ENCODE measurements around the gene HDDC2. TPM values are rescaled to one million over a fixed set of nuclear protein-coding genes. Genes with fewer than 3 reads are reported as not detected.

HDDC2 gene
- total and polyA plus RNA-seq, 2 experiments from 2014 or later: 69.5 to 131 TPM

GRCh38 chr6:125257351-125257750, 44.4 kb downstream of the HDDC2 start:
- Mint-ChIP-seq H3K4me1 (peaks cover 8% of the 10 kb centered on the region; the same call in 2 of the 3 replicates), H3K36me3 (ENCODE audit: low read depth) (no peaks in the 10 kb centered on the region), H3K27me3 (ENCODE audit: insufficient read depth, low read depth, poor library complexity) (no peaks in the 10 kb centered on the region), H3K9me3 (no peaks in the 10 kb centered on the region), H3K4me3 (no peak overlapping the region), H3K27ac (no peak overlapping the region)
- H4K20me1 ChIP-seq (replicated peaks; ENCODE audit: insufficient read depth): no peaks in the 10 kb centered on the region
- no peaks in the 10 kb centered on the region for H3K79me2 ChIP-seq (replicated peaks; ENCODE audit: insufficient read depth)
- no peaks in the 10 kb centered on the region for H3F3A ChIP-seq (replicated peaks; ENCODE audit: low read depth)
- H3K27me3 ChIP-seq (ENCODE audit: insufficient read depth): no peaks in the 10 kb centered on the region
- TF ChIP-seq EZH2phosphoT487 (IDR thresholded peaks at IDR 0.05; ENCODE audit: unreplicated experiment) (no peak), ZNF331 (CRISPR knock-in tag; IDR thresholded peaks at IDR 0.05; ENCODE audit: low read depth) (no peak), STAT1 (IDR thresholded peaks at IDR 0.05; ENCODE audit: unreplicated experiment) (no peak), POLR2AphosphoS5 (IDR thresholded peaks at IDR 0.05; ENCODE audit: low read depth) (no peak), ETS1 (IDR thresholded peaks at IDR 0.05) (no peak), CREB1 (CRISPR knock-in tag; IDR thresholded peaks at IDR 0.05; ENCODE audit: low read depth) (no peak), JUNB (IDR thresholded peaks at IDR 0.05; ENCODE audit: unreplicated experiment) (no peak), ZNF114 (CRISPR knock-in tag; IDR thresholded peaks at IDR 0.05) (no peak), EZH2 (IDR thresholded peaks at IDR 0.05; ENCODE audit: low read depth, unreplicated experiment) (no peak), NANOG (IDR thresholded peaks at IDR 0.05; ENCODE audit: borderline replicate concordance) (no peak), ZNF462 (CRISPR knock-in tag; IDR thresholded peaks at IDR 0.05) (no peak)
- TF ChIP-seq, protein P1, sequence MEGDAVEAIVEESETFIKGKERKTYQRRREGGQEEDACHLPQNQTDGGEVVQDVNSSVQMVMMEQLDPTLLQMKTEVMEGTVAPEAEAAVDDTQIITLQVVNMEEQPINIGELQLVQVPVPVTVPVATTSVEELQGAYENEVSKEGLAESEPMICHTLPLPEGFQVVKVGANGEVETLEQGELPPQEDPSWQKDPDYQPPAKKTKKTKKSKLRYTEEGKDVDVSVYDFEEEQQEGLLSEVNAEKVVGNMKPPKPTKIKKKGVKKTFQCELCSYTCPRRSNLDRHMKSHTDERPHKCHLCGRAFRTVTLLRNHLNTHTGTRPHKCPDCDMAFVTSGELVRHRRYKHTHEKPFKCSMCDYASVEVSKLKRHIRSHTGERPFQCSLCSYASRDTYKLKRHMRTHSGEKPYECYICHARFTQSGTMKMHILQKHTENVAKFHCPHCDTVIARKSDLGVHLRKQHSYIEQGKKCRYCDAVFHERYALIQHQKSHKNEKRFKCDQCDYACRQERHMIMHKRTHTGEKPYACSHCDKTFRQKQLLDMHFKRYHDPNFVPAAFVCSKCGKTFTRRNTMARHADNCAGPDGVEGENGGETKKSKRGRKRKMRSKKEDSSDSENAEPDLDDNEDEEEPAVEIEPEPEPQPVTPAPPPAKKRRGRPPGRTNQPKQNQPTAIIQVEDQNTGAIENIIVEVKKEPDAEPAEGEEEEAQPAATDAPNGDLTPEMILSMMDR (conservative IDR thresholded peaks at IDR 0.05; ENCODE audit: low read depth in 2 of 2): no peak
- TF ChIP-seq, protein P2, sequence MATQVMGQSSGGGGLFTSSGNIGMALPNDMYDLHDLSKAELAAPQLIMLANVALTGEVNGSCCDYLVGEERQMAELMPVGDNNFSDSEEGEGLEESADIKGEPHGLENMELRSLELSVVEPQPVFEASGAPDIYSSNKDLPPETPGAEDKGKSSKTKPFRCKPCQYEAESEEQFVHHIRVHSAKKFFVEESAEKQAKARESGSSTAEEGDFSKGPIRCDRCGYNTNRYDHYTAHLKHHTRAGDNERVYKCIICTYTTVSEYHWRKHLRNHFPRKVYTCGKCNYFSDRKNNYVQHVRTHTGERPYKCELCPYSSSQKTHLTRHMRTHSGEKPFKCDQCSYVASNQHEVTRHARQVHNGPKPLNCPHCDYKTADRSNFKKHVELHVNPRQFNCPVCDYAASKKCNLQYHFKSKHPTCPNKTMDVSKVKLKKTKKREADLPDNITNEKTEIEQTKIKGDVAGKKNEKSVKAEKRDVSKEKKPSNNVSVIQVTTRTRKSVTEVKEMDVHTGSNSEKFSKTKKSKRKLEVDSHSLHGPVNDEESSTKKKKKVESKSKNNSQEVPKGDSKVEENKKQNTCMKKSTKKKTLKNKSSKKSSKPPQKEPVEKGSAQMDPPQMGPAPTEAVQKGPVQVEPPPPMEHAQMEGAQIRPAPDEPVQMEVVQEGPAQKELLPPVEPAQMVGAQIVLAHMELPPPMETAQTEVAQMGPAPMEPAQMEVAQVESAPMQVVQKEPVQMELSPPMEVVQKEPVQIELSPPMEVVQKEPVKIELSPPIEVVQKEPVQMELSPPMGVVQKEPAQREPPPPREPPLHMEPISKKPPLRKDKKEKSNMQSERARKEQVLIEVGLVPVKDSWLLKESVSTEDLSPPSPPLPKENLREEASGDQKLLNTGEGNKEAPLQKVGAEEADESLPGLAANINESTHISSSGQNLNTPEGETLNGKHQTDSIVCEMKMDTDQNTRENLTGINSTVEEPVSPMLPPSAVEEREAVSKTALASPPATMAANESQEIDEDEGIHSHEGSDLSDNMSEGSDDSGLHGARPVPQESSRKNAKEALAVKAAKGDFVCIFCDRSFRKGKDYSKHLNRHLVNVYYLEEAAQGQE (IDR thresholded peaks at IDR 0.05; ENCODE audit: unreplicated experiment): no peak
- no peak overlapping the region for H3K4me2 ChIP-seq
- H2AFZ ChIP-seq: no peak overlapping the region
- H3K36me3 ChIP-seq (ENCODE audit: insufficient read depth): no peaks in the 10 kb centered on the region
- no peak overlapping the region for H3K4me3 ChIP-seq
- H3K27ac ChIP-seq (ENCODE audit: low read depth): no peak overlapping the region
- DNase-seq (ENCODE audit: low spot score) (no peak), ATAC-seq (no peak)
- H3K9me2 ChIP-seq (ENCODE audit: insufficient read depth): no peaks in the 10 kb centered on the region
- no peaks in the 10 kb centered on the region; the same call in 1 of the 2 replicates for H3K4me1 ChIP-seq (ENCODE audit: insufficient read depth)
